ENCODE data around the gene FGD2. TPM values are rescaled to one million over a fixed set of nuclear protein-coding genes. Genes with fewer than 3 reads are reported as not detected.

Gene FGD2
- total RNA-seq, 1 experiment from 2014 or later = 0.33 TPM

DNA sequence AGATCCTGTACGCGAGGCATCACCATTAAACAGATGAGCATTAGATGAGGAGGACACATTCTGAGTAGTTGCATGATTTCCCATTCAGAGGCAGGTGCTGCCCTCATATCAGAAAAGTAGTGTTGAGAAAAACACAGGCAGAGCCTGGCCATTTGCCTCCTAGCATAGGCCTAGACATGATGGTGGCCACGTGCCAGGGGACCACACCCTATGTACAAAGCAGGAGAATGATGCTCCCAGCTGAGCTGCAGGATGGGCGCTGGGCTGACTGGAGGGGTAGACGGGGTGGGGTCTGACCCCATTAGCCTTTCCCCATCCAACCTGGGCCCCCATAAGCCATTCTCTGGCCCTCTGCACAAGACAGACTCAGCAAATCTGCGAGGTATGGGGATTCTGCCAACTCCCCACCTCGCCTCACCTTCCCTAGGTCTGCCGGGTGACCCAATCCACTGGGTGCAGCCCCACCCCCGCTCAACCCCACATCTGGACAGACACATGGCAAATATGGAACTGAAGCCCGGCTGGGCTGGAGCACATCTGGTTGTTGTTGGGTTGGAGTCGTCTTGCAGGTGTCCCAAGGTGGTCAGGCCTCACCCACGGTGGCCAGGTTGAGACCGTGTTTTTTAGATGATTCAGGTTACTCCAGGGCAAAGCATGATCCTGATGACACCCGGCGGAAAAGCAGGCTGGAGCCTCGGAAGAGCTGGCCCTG lies 37.0 kb upstream of the FGD2 start:
- Histone ChIP-seq H3K36me3 (peaks cover 56% of the 10 kb centered on the region), H3K27me3 (no peaks in the 10 kb centered on the region), H3K9me3 (no peaks in the 10 kb centered on the region), H3K4me3 (no peak overlapping the region)
- DNase-seq = no peak

DNA sequence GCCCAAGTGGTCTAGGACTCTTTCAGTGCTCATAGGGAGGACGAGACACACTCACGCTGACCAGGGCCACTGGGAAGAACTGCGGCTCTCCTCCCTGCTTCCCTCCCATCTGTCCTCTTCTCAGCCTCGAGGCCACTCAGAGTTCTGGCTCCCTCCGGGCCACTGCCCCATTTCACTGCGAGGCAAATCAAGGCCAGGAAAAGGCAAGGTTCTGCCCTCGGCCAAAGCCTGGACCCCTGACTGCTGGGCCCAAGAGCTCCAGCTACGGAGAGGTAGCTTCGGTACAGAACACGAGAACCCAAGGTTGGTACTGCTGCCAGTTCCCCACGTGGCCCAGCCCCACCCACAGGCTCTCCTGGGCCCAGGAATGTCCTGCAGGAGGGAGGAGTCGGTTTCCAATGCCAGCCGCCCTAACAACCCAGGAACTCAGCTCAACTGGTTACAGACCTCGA lies 36.2 kb upstream of the FGD2 start:
- H3K9me3 ChIP-seq = no peaks in the 10 kb centered on the region
- peaks cover 62% of the 10 kb centered on the region for H3K36me3 ChIP-seq
- no peaks in the 10 kb centered on the region for H3K27me3 ChIP-seq
- H3K4me3 ChIP-seq = no peak overlapping the region
- no peak for DNase-seq

DNA sequence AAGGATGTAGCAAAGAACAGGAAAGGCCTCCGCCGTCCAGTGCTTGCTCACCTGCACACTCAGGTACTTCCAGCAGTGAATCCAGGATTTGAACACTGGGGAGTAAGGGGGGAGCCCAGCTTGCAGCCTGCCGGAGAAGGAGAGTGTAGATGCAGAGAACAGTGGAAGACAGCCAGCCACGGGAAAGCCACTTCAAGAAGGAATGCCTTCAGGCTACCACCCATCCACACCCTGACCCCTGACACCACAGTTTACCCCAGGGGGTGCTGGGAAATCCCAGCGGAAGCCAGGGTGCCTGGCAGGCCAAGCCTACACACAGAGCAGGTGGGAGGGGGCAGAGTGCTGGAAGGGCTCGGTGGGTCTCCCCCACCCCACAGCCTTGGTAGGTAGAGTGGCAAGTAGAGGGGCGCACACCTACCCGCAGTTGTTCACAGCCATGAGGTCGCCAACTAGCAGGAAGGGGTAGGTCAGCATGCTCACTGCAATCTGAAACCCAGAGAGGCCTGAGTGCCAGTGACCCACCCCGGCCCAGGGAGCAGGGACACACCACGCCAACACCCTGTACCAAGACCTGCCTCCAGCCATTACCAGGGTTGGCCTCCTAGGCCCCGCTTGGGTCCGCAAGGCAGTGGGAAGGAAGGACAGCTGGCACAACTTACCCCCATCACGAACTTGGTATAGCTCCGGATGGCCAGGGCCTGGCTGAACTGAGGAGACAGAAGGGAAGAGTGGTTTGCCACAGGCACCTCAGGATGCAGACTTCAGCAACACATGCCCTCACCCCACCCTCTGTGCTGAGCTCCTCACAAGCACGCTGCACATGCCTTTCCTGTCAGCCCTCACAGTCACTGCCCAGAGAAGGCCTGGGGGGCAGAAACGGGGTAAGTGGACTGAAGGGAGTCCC lies 35.2 kb upstream of the FGD2 start:
- Histone ChIP-seq H3K4me3 (no peak overlapping the region), H3K27me3 (no peaks in the 10 kb centered on the region), H3K36me3 (peaks cover 71% of the 10 kb centered on the region), H3K9me3 (no peaks in the 10 kb centered on the region)
- no peak for DNase-seq

DNA sequence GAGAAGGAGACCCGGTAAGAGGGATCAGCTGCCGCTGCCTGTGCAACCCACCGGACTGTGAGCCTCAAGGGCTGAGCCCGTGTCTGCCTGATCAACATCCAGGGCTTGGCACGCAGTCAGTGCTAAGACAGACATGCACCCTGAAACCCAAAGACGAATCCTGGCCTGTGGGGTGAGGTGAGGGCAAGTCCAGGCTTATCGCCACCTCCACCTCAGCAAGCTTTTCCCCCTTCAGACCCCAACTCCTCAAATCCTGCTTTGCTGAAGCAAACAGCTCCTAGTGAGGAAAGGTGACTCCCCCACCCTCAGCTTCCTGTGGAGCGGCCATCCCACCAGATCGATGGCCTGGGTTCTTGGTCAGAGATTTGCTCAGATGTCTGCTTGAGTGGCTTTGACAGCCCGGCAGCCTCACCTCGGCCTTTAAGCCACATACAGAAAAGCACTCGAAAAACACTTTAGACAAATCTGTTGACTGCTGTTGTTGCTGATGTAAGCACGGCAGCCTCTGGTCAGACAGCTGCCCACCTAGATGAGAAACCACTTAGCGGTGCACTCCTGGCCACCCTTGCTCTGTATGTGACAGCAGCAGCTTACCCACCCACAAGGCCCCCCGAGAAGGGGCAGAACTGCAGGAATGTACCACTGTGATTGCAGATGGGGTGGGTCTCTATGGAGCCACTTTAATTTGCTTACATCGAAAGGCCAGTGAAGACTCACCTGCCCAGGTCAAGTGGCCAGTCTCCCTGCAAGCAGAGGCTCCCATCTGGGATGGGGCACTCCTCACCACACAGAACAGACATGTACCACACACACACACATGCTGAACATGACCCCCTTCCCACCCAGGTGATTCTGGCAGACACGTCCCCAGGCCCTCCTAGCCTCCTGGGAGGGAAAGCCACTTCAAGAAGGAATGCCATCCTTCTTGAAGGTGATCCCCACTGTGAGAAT lies 34.3 kb upstream of the FGD2 start:
- no peaks in the 10 kb centered on the region for H3K9me3 ChIP-seq
- no peak overlapping the region for H3K4me3 ChIP-seq
- H3K36me3 ChIP-seq = peaks cover 81% of the 10 kb centered on the region
- DNase-seq = no peak
- no peaks in the 10 kb centered on the region for H3K27me3 ChIP-seq

DNA sequence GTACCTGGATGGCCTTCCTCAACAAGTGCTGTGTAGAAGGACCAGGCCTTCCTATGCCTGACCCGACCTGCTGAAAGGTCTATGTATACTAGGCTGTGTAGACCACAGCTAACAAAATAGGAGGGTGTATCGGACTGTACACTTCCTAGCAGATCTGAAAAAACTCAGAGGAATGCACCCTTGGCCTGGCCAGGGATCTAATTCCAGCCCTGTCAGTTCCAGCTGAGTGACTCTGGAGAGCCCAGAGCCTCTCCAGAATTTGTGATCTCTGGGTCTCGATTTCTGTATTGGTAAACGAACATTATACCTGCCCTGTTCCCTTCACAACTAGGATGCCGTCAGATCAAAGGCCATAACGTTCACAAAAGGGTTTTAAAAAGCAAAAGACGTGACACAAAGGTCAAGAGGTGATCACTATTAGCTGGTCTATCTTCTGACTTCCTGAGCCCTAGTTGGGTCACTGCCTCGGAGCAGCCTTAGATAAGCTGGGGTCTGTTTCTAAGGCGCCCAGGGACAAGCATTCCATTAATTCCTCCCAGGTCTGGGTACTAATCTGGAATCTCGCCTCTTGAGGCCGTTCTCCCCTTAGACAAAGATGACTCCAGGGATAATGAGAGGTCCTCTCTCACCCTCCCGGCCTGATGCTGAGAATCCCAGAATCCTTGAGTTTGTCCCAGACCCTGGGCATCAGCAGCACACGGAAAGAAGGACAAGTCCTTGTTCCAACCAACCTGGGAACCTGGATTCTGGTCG lies 33.4 kb upstream of the FGD2 start:
- no peaks in the 10 kb centered on the region for H3K9me3 ChIP-seq
- no peak for DNase-seq
- peaks cover 90% of the 10 kb centered on the region for H3K36me3 ChIP-seq
- H3K4me3 ChIP-seq = no peak overlapping the region
- no peaks in the 10 kb centered on the region for H3K27me3 ChIP-seq

DNA sequence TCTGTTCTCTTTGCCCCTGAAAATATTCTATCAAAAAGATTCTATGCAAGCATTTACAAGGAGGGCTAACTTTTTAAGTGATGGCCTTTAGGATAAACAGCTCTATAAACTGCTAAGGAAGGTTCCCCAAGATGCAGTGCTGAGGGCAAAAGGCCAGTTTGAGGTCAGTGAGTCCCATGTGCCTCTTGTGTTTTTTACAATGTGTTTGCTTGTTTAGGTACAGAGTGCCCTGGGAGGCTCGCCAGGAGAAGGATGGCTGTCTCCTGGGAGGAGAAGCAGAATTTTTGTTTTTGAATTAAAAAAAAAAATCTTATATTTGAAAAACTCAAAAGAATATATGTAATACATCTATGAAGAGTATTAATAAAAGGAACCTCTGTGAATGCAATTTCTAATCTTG lies 32.3 kb upstream of the FGD2 start:
- Histone ChIP-seq H3K4me3 (no peak overlapping the region), H3K36me3 (peaks cover 94% of the 10 kb centered on the region), H3K9me3 (no peaks in the 10 kb centered on the region), H3K27me3 (no peaks in the 10 kb centered on the region)
- DNase-seq = no peak

DNA sequence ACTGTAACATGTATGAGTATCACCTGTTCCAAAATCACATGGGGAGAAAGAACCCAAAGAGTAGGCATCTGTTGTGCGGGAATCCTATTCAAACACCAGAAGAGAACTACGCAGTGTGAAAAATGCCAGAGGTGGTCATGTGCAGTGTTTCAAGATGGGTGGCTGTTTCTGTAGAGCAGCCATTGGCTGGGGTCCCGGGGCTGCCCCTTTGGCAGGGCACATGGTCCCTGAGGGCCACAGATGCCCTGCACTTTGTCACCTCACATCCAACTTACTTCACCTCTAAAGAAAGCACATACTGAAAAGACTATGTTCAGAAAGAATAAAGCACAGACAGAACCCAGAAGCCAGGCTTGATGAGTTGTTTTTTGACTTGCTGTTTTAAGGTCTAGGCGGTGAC lies 31.8 kb upstream of the FGD2 start:
- Histone ChIP-seq H3K36me3 (peaks cover 93% of the 10 kb centered on the region), H3K9me3 (no peaks in the 10 kb centered on the region), H3K27me3 (no peaks in the 10 kb centered on the region), H3K4me3 (no peak overlapping the region)
- no peak for DNase-seq

DNA sequence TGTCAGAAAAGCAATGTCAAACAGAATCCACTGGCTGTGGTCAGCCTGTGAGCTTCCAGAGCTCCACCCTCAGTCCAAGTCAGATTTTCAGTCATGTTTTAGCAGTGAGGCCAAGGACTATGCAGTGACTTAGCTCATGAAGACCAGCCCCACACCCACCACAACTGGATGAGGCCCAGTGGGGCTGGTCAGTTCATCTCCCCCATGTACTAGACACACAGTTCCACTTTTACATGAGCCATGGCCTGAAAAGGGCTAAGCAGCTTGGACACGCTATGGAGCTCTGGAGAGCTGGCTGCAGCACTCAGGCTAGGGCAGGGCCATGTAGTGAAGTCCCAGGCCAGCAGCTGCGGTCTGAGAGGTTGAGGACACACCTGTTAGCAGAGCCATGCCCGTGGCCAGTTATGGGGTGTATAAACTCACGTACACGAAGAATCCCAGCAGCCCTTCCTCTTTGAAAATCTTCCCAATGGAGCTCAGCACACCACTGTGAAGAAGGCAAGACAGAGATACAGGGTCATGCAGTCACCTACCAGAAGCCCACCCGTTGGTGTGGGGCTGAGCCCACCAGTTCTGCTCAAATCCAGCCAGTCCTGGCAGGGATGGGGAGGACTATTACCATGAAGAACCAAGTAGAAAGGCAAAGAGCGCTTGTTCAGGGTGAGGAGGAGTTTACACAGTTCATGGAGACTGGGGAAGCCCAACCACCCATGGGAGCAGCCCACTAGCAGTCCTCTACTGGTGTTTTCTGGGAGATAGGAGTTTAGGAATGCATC lies 30.0 kb upstream of the FGD2 start:
- Histone ChIP-seq H3K27me3 (no peaks in the 10 kb centered on the region), H3K36me3 (peaks cover 90% of the 10 kb centered on the region), H3K4me3 (no peak overlapping the region), H3K9me3 (no peaks in the 10 kb centered on the region)
- no peak for DNase-seq

DNA sequence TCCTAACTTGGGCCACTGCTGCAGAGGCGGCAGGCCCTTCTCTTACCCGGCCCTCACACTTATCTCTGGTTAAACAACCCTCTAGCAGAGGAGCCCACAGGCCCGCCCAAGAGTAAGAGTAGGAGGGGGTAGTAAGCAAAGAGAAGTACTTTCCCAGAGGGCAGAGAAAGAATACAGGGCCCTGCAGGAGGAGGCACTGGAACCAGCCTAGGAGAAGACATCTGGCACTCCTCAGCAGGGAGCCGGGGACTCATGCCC lies 29.5 kb upstream of the FGD2 start:
- DNase-seq = no peak

DNA sequence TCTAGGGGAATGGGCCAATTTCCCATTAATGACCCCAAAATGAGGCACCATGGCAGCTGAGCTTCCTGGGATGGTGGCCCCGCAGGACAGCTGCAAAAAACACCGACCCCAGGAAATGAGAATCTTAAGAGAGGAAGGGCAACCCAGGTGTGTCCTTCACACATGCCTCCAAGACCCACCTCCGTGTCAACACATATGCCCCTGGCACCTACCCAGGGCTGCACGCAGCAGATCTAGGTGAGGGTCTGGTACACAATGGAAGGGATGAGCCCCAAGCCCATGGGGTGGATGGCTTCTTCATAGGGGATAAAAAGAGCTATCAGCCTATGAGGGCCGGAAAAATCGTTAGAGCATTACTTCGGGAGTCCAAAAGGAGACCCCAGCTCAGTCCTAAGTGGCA lies 28.9 kb upstream of the FGD2 start:
- H3K27me3 ChIP-seq = no peaks in the 10 kb centered on the region
- H3K36me3 ChIP-seq = peaks cover 89% of the 10 kb centered on the region

More for the DNA sequence above, 29.5 kb upstream of the FGD2 start:
- Histone ChIP-seq H3K4me3 (no peak overlapping the region), H3K27me3 (no peaks in the 10 kb centered on the region), H3K9me3 (no peaks in the 10 kb centered on the region), H3K36me3 (peaks cover 91% of the 10 kb centered on the region)

DNA sequence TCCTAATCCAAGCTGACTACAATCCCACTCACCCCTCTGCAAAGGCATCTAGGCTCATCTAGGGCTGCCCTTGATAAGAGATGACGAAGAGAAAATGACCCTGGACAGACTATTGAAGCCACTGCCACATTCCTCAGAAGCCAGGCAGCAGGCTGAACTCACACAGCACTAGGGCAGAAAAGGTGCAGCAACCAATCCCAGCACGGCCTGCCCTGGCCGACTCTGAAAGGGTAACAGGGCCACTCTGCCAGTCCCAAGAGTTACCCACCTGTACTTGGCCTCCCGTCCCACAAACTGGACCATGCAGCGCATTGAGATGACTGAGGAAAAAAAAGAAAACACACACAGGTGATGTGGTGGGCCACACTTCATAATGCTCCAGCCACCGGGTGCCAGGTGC lies 28.5 kb upstream of the FGD2 start:
- Histone ChIP-seq H3K4me3 (no peak overlapping the region), H3K9me3 (no peaks in the 10 kb centered on the region), H3K36me3 (peaks cover 89% of the 10 kb centered on the region), H3K27me3 (no peaks in the 10 kb centered on the region)
- no peak for DNase-seq

More for the DNA sequence above, 28.9 kb upstream of the FGD2 start:
- Histone ChIP-seq H3K9me3 (no peaks in the 10 kb centered on the region), H3K4me3 (no peak overlapping the region)
- no peak for DNase-seq

DNA sequence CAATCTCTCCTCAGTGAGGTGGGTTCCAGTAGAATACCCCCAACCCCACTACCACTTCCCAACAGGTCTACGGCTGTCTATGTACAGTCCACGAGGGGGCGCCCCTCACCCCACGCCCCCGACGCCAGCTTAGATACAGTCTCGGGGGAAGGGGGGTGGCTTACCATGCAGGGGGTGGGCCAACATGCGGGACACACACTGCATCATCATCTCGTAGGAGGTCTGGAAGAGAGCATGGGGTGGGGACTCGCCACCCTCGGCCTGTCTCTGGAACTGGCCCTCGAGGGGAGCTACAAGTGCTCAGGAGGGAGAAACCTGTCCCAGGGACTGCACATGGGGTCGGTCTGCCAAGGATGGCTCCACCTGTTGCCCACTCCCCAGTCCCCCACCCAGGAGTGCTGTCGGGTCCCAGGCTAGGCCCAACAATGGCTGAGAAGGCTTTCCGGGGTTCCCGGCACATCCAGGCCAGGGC lies 27.9 kb upstream of the FGD2 start:
- no peak for DNase-seq
- Histone ChIP-seq H3K36me3 (peaks cover 87% of the 10 kb centered on the region), H3K27me3 (no peaks in the 10 kb centered on the region), H3K9me3 (no peaks in the 10 kb centered on the region), H3K4me3 (no peak overlapping the region)

DNA sequence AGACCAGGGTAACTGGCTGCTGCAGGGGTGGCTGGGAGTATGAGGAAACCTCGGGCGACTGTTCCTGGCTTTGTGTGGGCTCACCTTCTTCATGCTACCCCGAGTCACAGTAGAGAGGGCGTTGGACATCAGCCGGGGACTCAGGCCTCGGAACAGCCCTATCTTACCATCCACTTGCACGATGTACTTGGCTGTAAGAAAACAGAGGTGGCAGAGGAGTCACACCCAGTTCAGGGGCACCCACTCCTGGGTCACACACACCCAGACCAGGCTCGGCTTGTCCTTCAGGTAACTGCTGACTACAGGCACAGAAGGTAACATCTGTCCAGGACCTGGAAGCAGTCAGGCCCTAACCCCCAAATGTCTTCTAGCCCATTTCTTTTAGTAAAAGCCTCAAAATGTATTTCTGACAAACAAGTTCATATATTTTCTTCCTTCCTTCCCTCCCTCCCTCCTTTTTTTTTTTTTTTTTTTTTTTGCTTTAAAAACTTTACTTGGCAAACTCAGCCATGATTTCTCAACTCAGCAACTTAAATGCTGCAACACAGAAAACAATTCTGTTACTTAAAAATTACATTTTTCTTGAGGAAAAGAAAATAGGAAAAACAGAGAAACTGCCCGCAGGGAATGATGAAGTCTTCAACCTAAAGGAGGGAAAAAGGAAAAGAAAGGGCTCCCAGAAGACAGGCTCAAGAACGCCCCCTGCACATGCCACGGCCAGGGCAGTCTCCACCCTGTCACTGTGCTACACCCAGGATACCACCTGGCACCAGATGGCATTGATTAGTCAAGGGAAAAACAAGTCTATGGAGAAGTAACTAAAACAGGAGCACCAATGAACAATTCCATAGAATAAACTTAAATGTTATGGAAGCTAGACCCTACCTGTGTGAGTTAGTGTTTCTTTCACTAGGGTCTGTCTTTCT lies 26.8 kb upstream of the FGD2 start:
- DNase-seq = no peak
- peaks cover 81% of the 10 kb centered on the region for H3K36me3 ChIP-seq
- no peak overlapping the region for H3K4me3 ChIP-seq
- no peaks in the 10 kb centered on the region for H3K9me3 ChIP-seq
- no peaks in the 10 kb centered on the region for H3K27me3 ChIP-seq

DNA sequence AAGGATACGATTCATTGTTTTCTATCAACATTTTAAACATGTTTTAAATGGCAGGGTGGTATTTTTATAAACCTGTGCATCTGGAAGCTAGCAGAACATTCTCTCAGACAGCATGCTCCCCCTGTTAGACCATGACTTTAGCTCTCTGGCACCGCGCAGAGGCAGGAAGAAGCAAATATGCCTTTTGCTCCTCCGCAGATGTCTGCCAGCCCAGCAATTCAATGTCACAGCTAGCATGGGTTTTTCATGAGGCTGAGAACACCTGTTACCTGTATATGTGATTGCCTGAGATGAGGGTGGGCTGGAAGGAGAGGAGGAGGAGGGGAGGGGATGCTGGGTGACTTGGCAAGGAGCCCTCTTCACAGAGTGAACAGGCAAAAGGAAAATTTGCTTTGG lies 26.1 kb upstream of the FGD2 start:
- H3K9me3 ChIP-seq = no peaks in the 10 kb centered on the region
- H3K36me3 ChIP-seq = peaks cover 77% of the 10 kb centered on the region
- H3K27me3 ChIP-seq = no peaks in the 10 kb centered on the region
- H3K4me3 ChIP-seq = no peak overlapping the region
- DNase-seq = no peak

DNA sequence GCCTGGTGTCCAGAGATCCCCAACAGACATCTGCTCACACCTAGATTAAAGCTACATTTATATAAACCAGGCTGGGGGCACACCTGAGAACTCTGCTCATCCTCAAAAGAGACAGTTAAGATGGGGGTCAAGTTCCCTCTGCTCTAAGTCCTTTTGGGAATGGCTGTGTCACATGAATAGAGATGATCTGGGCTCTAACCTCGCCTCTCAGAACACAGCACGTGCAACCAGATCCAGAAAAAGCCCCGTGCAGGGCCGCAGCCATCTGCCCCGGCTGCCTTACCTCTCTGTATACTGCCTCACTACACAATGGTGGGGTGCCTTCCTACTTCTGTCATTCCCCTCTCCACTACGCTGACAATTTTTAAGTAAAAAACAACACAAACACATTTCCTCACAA lies 25.3 kb upstream of the FGD2 start:
- Histone ChIP-seq H3K4me3 (no peak overlapping the region), H3K27me3 (no peaks in the 10 kb centered on the region), H3K36me3 (peaks cover 72% of the 10 kb centered on the region), H3K9me3 (no peaks in the 10 kb centered on the region)
- no peak for DNase-seq
